SK-N-SH (cell line): ENCODE measurements around the gene AP2S1. TPM values are rescaled to one million over a fixed set of nuclear protein-coding genes. Genes with fewer than 3 reads are reported as not detected.

Experiments
- CTCF ChIA-PET: fragments of 300-600, 350-600 bp; formaldehyde crosslinking; extraction: SDS; loops from one replicate; lab custom pipeline; 2021; lab: Yijun Ruan, JAX
- POLR2A ChIA-PET: fragments of 350-600 bp; sonication (Branson Sonifier 250); formaldehyde crosslinking; extraction: SDS; loops from one replicate; lab custom pipeline; 2020; ENCODE audit warnings: antibody characterized with exemption, inconsistent platforms; lab: Yijun Ruan, JAX
- DNase-seq: peaks from one replicate; pipeline ENCODE4 v3.0.0; 2012
- H2AFZ ChIP-seq: fragments of 200-600 bp; sonication (generic); 2 replicates; pipeline ENCODE4 v1.8.1; 2016; ENCODE audit warnings: antibody characterized with exemption, mild to moderate bottlenecking, low read depth
- H3F3A ChIP-seq: fragments of 200-600 bp; sonication (generic); replicated peaks from 2 replicates; pipeline ENCODE3; 2016; ENCODE audit warnings: antibody characterized with exemption, mild to moderate bottlenecking; ENCODE audit not compliant: insufficient read depth
- H3K27ac ChIP-seq, 2 experiments: fragments of 200-500 bp in 1 of 2; fragments of 200-600 bp in 1 of 2; sonication (Bioruptor generic) in 1 of 2; sonication (generic), shearing (Covaris generic) in 1 of 2; 2 replicates each; pipeline versions ENCODE4 v1.5.1 to v1.6.1; 2014 to 2016; ENCODE audit warnings: low read depth in 2 of 2, inconsistent platforms in 1 of 2, low read length in 1 of 2, mild to moderate bottlenecking in 1 of 2, mixed read lengths in 1 of 2
- H3K27me3 ChIP-seq: fragments of 200-600 bp; sonication (generic), shearing (Covaris generic); 2 replicates; pipeline ENCODE4 v1.6.1; 2016; ENCODE audit warnings: mixed run types; ENCODE audit not compliant: insufficient read depth
- H3K36me3 ChIP-seq, 2 experiments: fragments of 200-500 bp in 1 of 2; fragments of 200-600 bp in 1 of 2; sonication (Bioruptor generic) in 1 of 2; sonication (generic) in 1 of 2; replicated peaks in 1 of 2; 2 replicates each; pipeline versions ENCODE3 to v1.5.1; 2014 to 2016; ENCODE audit warnings: low read length in 1 of 2, mild to moderate bottlenecking in 1 of 2; ENCODE audit not compliant: insufficient read depth in 2 of 2, control insufficient read depth in 1 of 2
- H3K4me1 ChIP-seq, 2 experiments: fragments of 200-500 bp in 1 of 2; fragments of 200-600 bp in 1 of 2; sonication (Bioruptor generic) in 1 of 2; sonication (generic), shearing (Covaris generic) in 1 of 2; 2 replicates each; pipeline versions ENCODE4 v1.5.1 to v1.6.1; 2014 to 2016; ENCODE audit warnings: low read depth in 1 of 2, low read length in 1 of 2, mixed run types in 1 of 2; ENCODE audit not compliant: insufficient read depth in 2 of 2, control insufficient read depth in 1 of 2
- H3K4me2 ChIP-seq: fragments of 200-600 bp; sonication (generic), shearing (Covaris generic); 2 replicates; pipeline ENCODE4 v1.6.1; 2017; ENCODE audit warnings: mixed run types
- H3K4me3 ChIP-seq, 2 experiments: fragments of 200-500 bp in 1 of 2; fragments of 200-600 bp in 1 of 2; sonication (Bioruptor generic) in 1 of 2; sonication (generic), shearing (Covaris generic) in 1 of 2; 2 replicates each; pipeline versions ENCODE4 v1.5.1 to v1.8.1; 2014 to 2016; ENCODE audit warnings: low read depth in 2 of 2, inconsistent platforms in 1 of 2, low read length in 1 of 2, mild to moderate bottlenecking in 1 of 2, mixed read lengths in 1 of 2, moderate library complexity in 1 of 2
- H3K79me2 ChIP-seq: fragments of 200-600 bp; sonication (generic); 2 replicates; pipeline ENCODE4 v1.8.1; 2017; ENCODE audit warnings: mild to moderate bottlenecking; ENCODE audit not compliant: insufficient read depth
- H3K9ac ChIP-seq: fragments of 200-600 bp; sonication (generic); 2 replicates; pipeline ENCODE4 v1.6.1; 2017; ENCODE audit warnings: mixed run types
- H3K9me2 ChIP-seq: fragments of 200-600 bp; sonication (generic); 2 replicates; pipeline ENCODE4 v1.6.1; 2017; ENCODE audit warnings: mixed run types
- H3K9me3 ChIP-seq: fragments of 200-600 bp; sonication (generic); 2 replicates; pipeline ENCODE4 v1.6.1; 2017; ENCODE audit warnings: mixed run types, mild to moderate bottlenecking, moderate library complexity
- H4K20me1 ChIP-seq: fragments of 200-600 bp; sonication (generic); 2 replicates; pipeline ENCODE4 v1.6.1; 2017; ENCODE audit warnings: mild to moderate bottlenecking, mixed run types; ENCODE audit not compliant: insufficient read depth
- ELF1 ChIP-seq: IDR thresholded peaks from 2 replicates; pipeline ENCODE4 v1.4.0; 2012
- EP300 ChIP-seq, 2 experiments: IDR thresholded peaks; 2 replicates each; pipeline versions ENCODE4 v1.4.0 to v1.6.1; 2012; ENCODE audit warnings: borderline replicate concordance in 1 of 2, low read depth in 1 of 2, low read length in 1 of 2
- FOSL2 ChIP-seq: IDR thresholded peaks from 2 replicates; pipeline ENCODE4 v1.4.0; 2012; ENCODE audit warnings: low read depth, mild to moderate bottlenecking, moderate library complexity, borderline replicate concordance
- FOXM1 ChIP-seq: IDR thresholded peaks from 2 replicates; pipeline ENCODE4 v1.4.0; 2012; ENCODE audit warnings: low read depth, mild to moderate bottlenecking
- GABPA ChIP-seq: IDR thresholded peaks from 2 replicates; pipeline ENCODE4 v1.4.0; 2012; ENCODE audit warnings: low read depth, mild to moderate bottlenecking
- GATA2 ChIP-seq: sonication (generic); formaldehyde crosslinking; IDR thresholded peaks from 2 replicates; pipeline ENCODE4 v1.5.0; 2020; ENCODE audit warnings: mild to moderate bottlenecking, missing genetic modification reagents
- JUND ChIP-seq: IDR thresholded peaks from 2 replicates; pipeline ENCODE4 v1.4.0; 2012
- MEF2A ChIP-seq: IDR thresholded peaks from 2 replicates; pipeline ENCODE4 v1.4.0; 2012; ENCODE audit warnings: low read depth, borderline replicate concordance
- NFIC ChIP-seq: IDR thresholded peaks from 2 replicates; pipeline ENCODE4 v1.4.0; 2012; ENCODE audit warnings: borderline replicate concordance
- NRF1 ChIP-seq: IDR thresholded peaks from 2 replicates; pipeline ENCODE4 v1.6.1; 2012; ENCODE audit warnings: low read depth, mild to moderate bottlenecking, low read length
- POLR2AphosphoS5 ChIP-seq: IDR thresholded peaks from 2 replicates; pipeline ENCODE4 v1.6.1; 2012; ENCODE audit warnings: low read depth, low read length
- RAD21 ChIP-seq: IDR thresholded peaks from 2 replicates; pipeline ENCODE4 v1.6.1; 2012; ENCODE audit warnings: mild to moderate bottlenecking, low read length
- SIN3A ChIP-seq: IDR thresholded peaks from 2 replicates; pipeline ENCODE4 v1.6.1; 2012; ENCODE audit warnings: low read depth, mild to moderate bottlenecking, low read length, moderate library complexity, borderline replicate concordance
- SMC3 ChIP-seq: IDR thresholded peaks from 2 replicates; pipeline ENCODE4 v1.6.1; 2012; ENCODE audit warnings: low read depth, low read length, improper control_type of control experiment
- TEAD4 ChIP-seq: IDR thresholded peaks from 2 replicates; pipeline ENCODE4 v1.4.0; 2012; ENCODE audit warnings: mild to moderate bottlenecking, borderline replicate concordance; ENCODE audit not compliant: insufficient read depth
- WGBS: methylation state at CpG from one replicate; pipeline ENCODE4 v1.1.6; 2017; ENCODE audit warnings: low lambda C conversion rate; 5-methylcytosine and 5-hydroxymethylcytosine counted together
- polyA plus RNA-seq, 3 experiments: library from polyadenylated mRNA; depleted of rRNA; stranded (reverse); fragments of >200 nt; gene quantifications; 2 replicates each; pipeline ENCODE4 v1.2.3, GENCODE V29; 2012
- TF ChIP-seq, protein P1 (sequence below): IDR thresholded peaks from 2 replicates; pipeline ENCODE4 v1.4.0; 2012; ENCODE audit warnings: low read depth, borderline replicate concordance
- TF ChIP-seq, protein P2 (sequence below): IDR thresholded peaks from 2 replicates; pipeline ENCODE4; 2012
- TF ChIP-seq, protein P3 (sequence below): fragments of 150-350 bp; IDR thresholded peaks from 2 replicates; pipeline ENCODE4 v1.6.1; 2016; ENCODE audit warnings: mild to moderate bottlenecking, low read depth, low read length
- TF ChIP-seq, protein P4 (sequence below): IDR thresholded peaks from 2 replicates; pipeline ENCODE4 v1.6.1; 2012; ENCODE audit warnings: mild to moderate bottlenecking, low read depth, low read length, moderate library complexity
- TF ChIP-seq, protein P5 (sequence below): IDR thresholded peaks from 2 replicates; pipeline ENCODE4 v1.4.0; 2012; ENCODE audit warnings: low read depth, borderline replicate concordance

The AP2S1 gene
- polyA plus RNA-seq, 1 of the 3 experiments (the other 2 are of a cell fraction), result 565 TPM

DNA sequence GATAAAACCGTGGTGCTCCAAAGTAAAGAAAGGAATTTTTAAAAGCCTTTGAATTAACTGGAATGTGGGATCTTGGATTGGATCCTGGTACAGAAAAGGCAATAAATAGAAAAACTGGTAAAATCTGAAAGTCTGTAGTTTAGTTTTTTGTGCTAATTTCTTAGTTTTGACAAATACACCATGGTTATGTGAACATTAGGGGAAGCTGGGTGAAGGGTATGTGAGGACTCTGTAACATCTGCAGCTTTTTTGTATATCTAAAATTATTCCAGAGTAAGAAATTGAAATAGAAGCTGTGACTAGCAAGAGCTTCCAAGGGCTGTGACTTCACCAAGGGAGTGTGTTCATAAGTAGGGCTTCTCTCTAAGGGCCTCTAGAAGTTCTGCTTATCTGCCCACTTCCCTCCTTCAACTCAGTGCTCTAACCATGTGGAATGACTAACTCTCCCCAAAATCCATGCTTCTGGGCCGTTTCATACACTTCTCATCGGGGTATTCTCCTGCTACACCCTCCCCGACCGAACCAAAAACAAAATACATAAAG, 36.7 kb upstream of the AP2S1 start (continued):
- TF ChIP-seq, protein P1, sequence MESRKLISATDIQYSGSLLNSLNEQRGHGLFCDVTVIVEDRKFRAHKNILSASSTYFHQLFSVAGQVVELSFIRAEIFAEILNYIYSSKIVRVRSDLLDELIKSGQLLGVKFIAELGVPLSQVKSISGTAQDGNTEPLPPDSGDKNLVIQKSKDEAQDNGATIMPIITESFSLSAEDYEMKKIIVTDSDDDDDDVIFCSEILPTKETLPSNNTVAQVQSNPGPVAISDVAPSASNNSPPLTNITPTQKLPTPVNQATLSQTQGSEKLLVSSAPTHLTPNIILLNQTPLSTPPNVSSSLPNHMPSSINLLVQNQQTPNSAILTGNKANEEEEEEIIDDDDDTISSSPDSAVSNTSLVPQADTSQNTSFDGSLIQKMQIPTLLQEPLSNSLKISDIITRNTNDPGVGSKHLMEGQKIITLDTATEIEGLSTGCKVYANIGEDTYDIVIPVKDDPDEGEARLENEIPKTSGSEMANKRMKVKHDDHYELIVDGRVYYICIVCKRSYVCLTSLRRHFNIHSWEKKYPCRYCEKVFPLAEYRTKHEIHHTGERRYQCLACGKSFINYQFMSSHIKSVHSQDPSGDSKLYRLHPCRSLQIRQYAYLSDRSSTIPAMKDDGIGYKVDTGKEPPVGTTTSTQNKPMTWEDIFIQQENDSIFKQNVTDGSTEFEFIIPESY, result no peak
- TF ChIP-seq SMC3 (no peak), TEAD4 (no peak), JUND (no peak), FOSL2 (no peak), FOXM1 (no peak), GABPA (no peak), NFIC (no peak), GATA2 (no peak), MEF2A (no peak), POLR2AphosphoS5 (no peak), SIN3A (no peak)
- TF ChIP-seq, protein P2, sequence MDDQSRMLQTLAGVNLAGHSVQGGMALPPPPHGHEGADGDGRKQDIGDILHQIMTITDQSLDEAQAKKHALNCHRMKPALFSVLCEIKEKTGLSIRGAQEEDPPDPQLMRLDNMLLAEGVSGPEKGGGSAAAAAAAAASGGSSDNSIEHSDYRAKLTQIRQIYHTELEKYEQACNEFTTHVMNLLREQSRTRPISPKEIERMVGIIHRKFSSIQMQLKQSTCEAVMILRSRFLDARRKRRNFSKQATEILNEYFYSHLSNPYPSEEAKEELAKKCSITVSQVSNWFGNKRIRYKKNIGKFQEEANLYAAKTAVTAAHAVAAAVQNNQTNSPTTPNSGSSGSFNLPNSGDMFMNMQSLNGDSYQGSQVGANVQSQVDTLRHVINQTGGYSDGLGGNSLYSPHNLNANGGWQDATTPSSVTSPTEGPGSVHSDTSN, result no peak

DNA sequence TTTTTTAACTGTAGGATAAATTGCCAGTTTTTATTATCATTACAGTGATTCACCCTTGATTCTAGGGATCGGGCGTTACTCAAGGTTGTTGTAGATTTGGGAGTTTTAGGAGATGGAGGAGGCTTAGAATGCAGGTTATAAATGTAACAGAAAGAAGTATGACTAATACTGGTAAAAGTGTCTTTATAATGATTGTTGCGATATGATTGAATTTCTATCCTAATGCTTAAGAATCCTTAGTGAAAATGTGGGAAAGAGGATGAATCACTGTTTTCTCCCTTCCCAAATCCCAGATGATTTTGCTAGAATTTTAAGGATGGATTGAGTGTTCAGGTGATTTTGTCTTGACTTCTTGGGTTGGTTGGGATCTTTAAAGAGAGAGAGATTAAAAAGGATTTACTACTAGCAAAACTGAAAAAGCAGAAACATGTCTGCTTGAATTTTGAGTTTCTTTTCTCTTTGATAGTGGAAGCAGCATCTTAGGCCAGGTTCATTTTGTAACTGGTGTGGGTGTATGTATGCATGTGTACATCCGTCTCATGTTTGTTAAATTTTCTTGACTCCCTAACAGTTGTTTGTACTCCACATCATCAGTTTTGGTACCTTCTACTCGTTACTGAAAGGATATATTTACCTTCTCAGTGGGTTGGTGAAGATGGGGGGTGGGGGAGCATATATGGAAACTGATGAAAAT, 36.0 kb upstream of the AP2S1 start:
- DNase-seq, result no peak
- H3K4me3 ChIP-seq, result no peak overlapping the region
- no peak overlapping the region for H2AFZ ChIP-seq
- peaks cover 4 to 14% of the 10 kb centered on the region in 2 experiments; a peak in 3 of 4 replicates for H3K4me1 ChIP-seq
- H3F3A ChIP-seq, result peaks cover 44% of the 10 kb centered on the region
- peaks cover 57% of the 10 kb centered on the region for H4K20me1 ChIP-seq
- ChIA-PET CTCF (interaction anchor here (0.6 to 1.3 kb wide), 4 partner anchors 9 to 105 kb away, joined by 3 read pairs; no protein-coding TSS in a partner anchor), POLR2A (no interaction called here)
- peak overlapping the region; percentile 33; the same call in 1 of the 2 replicates for H3K9ac ChIP-seq
- WGBS, result 84% methylated on average over 5 of the region's 5 CpGs
- H3K27ac ChIP-seq, result peak overlapping the region in 1 of 2 experiments; percentile 63; a peak in 2 of 4 replicates
- H3K79me2 ChIP-seq, result peaks cover 92% of the 10 kb centered on the region
- H3K36me3 ChIP-seq, result no peaks in the 10 kb centered on the region
- no peaks in the 10 kb centered on the region for H3K9me2 ChIP-seq
- no peaks in the 10 kb centered on the region for H3K27me3 ChIP-seq
- H3K9me3 ChIP-seq, result no peaks in the 10 kb centered on the region
- no peak overlapping the region for H3K4me2 ChIP-seq
- TF ChIP-seq MEF2A (no peak), EP300 (IDR thresholded peaks at IDR 0.05; ENCODE audit: borderline replicate concordance in 1 of 2, low read depth in 1 of 2, low read length in 1 of 2) (no peak), NRF1 (no peak), GABPA (no peak), NFIC (no peak), ELF1 (no peak), POLR2AphosphoS5 (no peak), RAD21 (no peak)
- TF ChIP-seq, protein P3, sequence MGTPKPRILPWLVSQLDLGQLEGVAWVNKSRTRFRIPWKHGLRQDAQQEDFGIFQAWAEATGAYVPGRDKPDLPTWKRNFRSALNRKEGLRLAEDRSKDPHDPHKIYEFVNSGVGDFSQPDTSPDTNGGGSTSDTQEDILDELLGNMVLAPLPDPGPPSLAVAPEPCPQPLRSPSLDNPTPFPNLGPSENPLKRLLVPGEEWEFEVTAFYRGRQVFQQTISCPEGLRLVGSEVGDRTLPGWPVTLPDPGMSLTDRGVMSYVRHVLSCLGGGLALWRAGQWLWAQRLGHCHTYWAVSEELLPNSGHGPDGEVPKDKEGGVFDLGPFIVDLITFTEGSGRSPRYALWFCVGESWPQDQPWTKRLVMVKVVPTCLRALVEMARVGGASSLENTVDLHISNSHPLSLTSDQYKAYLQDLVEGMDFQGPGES, result no peak
- TF ChIP-seq, protein P4, sequence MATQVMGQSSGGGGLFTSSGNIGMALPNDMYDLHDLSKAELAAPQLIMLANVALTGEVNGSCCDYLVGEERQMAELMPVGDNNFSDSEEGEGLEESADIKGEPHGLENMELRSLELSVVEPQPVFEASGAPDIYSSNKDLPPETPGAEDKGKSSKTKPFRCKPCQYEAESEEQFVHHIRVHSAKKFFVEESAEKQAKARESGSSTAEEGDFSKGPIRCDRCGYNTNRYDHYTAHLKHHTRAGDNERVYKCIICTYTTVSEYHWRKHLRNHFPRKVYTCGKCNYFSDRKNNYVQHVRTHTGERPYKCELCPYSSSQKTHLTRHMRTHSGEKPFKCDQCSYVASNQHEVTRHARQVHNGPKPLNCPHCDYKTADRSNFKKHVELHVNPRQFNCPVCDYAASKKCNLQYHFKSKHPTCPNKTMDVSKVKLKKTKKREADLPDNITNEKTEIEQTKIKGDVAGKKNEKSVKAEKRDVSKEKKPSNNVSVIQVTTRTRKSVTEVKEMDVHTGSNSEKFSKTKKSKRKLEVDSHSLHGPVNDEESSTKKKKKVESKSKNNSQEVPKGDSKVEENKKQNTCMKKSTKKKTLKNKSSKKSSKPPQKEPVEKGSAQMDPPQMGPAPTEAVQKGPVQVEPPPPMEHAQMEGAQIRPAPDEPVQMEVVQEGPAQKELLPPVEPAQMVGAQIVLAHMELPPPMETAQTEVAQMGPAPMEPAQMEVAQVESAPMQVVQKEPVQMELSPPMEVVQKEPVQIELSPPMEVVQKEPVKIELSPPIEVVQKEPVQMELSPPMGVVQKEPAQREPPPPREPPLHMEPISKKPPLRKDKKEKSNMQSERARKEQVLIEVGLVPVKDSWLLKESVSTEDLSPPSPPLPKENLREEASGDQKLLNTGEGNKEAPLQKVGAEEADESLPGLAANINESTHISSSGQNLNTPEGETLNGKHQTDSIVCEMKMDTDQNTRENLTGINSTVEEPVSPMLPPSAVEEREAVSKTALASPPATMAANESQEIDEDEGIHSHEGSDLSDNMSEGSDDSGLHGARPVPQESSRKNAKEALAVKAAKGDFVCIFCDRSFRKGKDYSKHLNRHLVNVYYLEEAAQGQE, result no peak
- TF ChIP-seq, protein P1, result no peak
- TF ChIP-seq, protein P5, sequence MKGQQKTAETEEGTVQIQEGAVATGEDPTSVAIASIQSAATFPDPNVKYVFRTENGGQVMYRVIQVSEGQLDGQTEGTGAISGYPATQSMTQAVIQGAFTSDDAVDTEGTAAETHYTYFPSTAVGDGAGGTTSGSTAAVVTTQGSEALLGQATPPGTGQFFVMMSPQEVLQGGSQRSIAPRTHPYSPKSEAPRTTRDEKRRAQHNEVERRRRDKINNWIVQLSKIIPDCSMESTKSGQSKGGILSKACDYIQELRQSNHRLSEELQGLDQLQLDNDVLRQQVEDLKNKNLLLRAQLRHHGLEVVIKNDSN, result no peak
